Measurements from ENCODE around the gene PPM1E. TPM values are rescaled to one million over a fixed set of nuclear protein-coding genes. Genes with fewer than 3 reads are reported as not detected.

PPM1E gene
- polyA plus RNA-seq, 1 donor (not counting 4 experiments of a cell fraction or from before 2014, with no cell fraction given): not detected

GRCh38 chr17:58823051-58823525 is 67.4 kb downstream of the PPM1E start:
- H4K20me1 ChIP-seq (ENCODE audit: control insufficient read depth, extremely low read depth, insufficient read depth, low read length): no peaks in the 10 kb centered on the region
- no peaks in the 10 kb centered on the region for H3K27me3 ChIP-seq (ENCODE audit: control insufficient read depth, extremely low read depth, insufficient read depth, low read length)
- H3K4me3 ChIP-seq (ENCODE audit: control insufficient read depth in 2 of 3, extremely low read depth in 1 of 3, insufficient read depth in 2 of 3, low read depth in 1 of 3, low read length in 3 of 3): no peak overlapping the region
- H2AFZ ChIP-seq (ENCODE audit: control insufficient read depth, low read length): no peak overlapping the region
- no peaks in the 10 kb centered on the region for H3K9me3 ChIP-seq (ENCODE audit: control insufficient read depth, low read depth, low read length)
- no peak overlapping the region for H3K27ac ChIP-seq (ENCODE audit: control insufficient read depth, insufficient read depth, low read length)
- no peak overlapping the region for H3K9ac ChIP-seq (ENCODE audit: control insufficient read depth, extremely low read depth, insufficient read depth, low read length)
- no peaks in the 10 kb centered on the region for H3K36me3 ChIP-seq (ENCODE audit: control insufficient read depth in 2 of 2, extremely low read depth in 1 of 2, insufficient read depth in 2 of 2, low read length in 2 of 2)
- no peaks in the 10 kb centered on the region for H3K9me1 ChIP-seq (ENCODE audit: control insufficient read depth, extremely low read depth, insufficient read depth, low read length)
- no peak overlapping the region for H3K4me2 ChIP-seq (ENCODE audit: control insufficient read depth, extremely low read depth, insufficient read depth, low read depth, low read length)
- DNase-seq (ENCODE audit: low read depth, low spot score) (no peak), FAIRE-seq (no peak)
- no peaks in the 10 kb centered on the region for H3K79me2 ChIP-seq (ENCODE audit: control insufficient read depth, insufficient read depth, low read length)
- dilution Hi-C loops (cut with MboI; ENCODE audit: extremely low pct_ligation_motif_present, low sequenced_read_pairs): no loop called here
- TF ChIP-seq EZH2 (IDR thresholded peaks at IDR 0.05; ENCODE audit: low read length): no peak
- TF ChIP-seq, protein P1, sequence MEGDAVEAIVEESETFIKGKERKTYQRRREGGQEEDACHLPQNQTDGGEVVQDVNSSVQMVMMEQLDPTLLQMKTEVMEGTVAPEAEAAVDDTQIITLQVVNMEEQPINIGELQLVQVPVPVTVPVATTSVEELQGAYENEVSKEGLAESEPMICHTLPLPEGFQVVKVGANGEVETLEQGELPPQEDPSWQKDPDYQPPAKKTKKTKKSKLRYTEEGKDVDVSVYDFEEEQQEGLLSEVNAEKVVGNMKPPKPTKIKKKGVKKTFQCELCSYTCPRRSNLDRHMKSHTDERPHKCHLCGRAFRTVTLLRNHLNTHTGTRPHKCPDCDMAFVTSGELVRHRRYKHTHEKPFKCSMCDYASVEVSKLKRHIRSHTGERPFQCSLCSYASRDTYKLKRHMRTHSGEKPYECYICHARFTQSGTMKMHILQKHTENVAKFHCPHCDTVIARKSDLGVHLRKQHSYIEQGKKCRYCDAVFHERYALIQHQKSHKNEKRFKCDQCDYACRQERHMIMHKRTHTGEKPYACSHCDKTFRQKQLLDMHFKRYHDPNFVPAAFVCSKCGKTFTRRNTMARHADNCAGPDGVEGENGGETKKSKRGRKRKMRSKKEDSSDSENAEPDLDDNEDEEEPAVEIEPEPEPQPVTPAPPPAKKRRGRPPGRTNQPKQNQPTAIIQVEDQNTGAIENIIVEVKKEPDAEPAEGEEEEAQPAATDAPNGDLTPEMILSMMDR (optimal IDR thresholded peaks at IDR 0.05 in 1 of 3, IDR thresholded peaks at IDR 0.05 in 1 of 3, conservative IDR thresholded peaks at IDR 0.05 in 1 of 3; ENCODE audit: extremely low read depth in 1 of 3, insufficient read depth in 2 of 3, low read length in 3 of 3): no peak
- H3K4me1 ChIP-seq (ENCODE audit: control insufficient read depth, extremely low read depth, insufficient read depth, low read length): no peaks in the 10 kb centered on the region

GRCh38 chr17:58829172-58829637 is 73.6 kb downstream of the PPM1E start:
- Histone ChIP-seq H2AFZ (ENCODE audit: control insufficient read depth, low read length) (no peak overlapping the region), H3K9me3 (ENCODE audit: control insufficient read depth, low read depth, low read length) (no peaks in the 10 kb centered on the region), H3K9me1 (ENCODE audit: control insufficient read depth, extremely low read depth, insufficient read depth, low read length) (no peaks in the 10 kb centered on the region), H3K79me2 (ENCODE audit: control insufficient read depth, insufficient read depth, low read length) (no peaks in the 10 kb centered on the region), H3K27ac (ENCODE audit: control insufficient read depth, insufficient read depth, low read length) (no peak overlapping the region), H3K27me3 (ENCODE audit: control insufficient read depth, extremely low read depth, insufficient read depth, low read length) (no peaks in the 10 kb centered on the region), H3K4me2 (ENCODE audit: control insufficient read depth, extremely low read depth, insufficient read depth, low read depth, low read length) (no peak overlapping the region), H3K4me3 (ENCODE audit: control insufficient read depth in 2 of 3, extremely low read depth in 1 of 3, insufficient read depth in 2 of 3, low read depth in 1 of 3, low read length in 3 of 3) (no peak overlapping the region), H3K9ac (ENCODE audit: control insufficient read depth, extremely low read depth, insufficient read depth, low read length) (no peak overlapping the region), H3K4me1 (ENCODE audit: control insufficient read depth, extremely low read depth, insufficient read depth, low read length) (no peaks in the 10 kb centered on the region), H4K20me1 (ENCODE audit: control insufficient read depth, extremely low read depth, insufficient read depth, low read length) (no peaks in the 10 kb centered on the region), H3K36me3 (ENCODE audit: control insufficient read depth in 2 of 2, extremely low read depth in 1 of 2, insufficient read depth in 2 of 2, low read length in 2 of 2) (no peaks in the 10 kb centered on the region)
- dilution Hi-C loops (cut with MboI; ENCODE audit: extremely low pct_ligation_motif_present, low sequenced_read_pairs): no loop called here
- no peak for DNase-seq (ENCODE audit: low read depth, low spot score)
- TF ChIP-seq, protein P1 (optimal IDR thresholded peaks at IDR 0.05 in 1 of 3, IDR thresholded peaks at IDR 0.05 in 1 of 3, conservative IDR thresholded peaks at IDR 0.05 in 1 of 3; ENCODE audit: extremely low read depth in 1 of 3, insufficient read depth in 2 of 3, low read length in 3 of 3): no peak
- no peak for TF ChIP-seq EZH2 (IDR thresholded peaks at IDR 0.05; ENCODE audit: low read length)
- FAIRE-seq: no peak

Data from keratinocyte (primary cell).